NCI-H146 (cell line): ENCODE data around the gene INTS12.
"Not testable (repeated sequence)": the region's sequence is repeated elsewhere in the genome, so short reads cannot be mapped to it uniquely, and the experiment has no call there.

ENCODE experiments used
- DNase-seq: peaks from one replicate; lab custom pipeline; 2025; lab: John Stamatoyannopoulos, UW

Gene INTS12

GRCh38 chr4:105708181-105709080 is at the start of gene INTS12, which contains the start of gene GSTCD:
INTS12 (minus strand) TSS chr4:105708689; CDS start chr4:105700005, 8,684 bp downstream.
GSTCD (plus strand) TSS chr4:105708784; CDS start chr4:105717614, 8,830 bp downstream.
- DNase-seq = peak; percentile 72

- DNase-seq = no peak
Measured at GRCh38 chr4:105755375-105755774, 46.9 kb upstream of the INTS12 start.

- no peak for DNase-seq
Measured at GRCh38 chr4:105753361-105753760, 44.9 kb upstream of the INTS12 start.

- DNase-seq = no peak
Measured at GRCh38 chr4:105751718-105752299, 43.3 kb upstream of the INTS12 start.

GRCh38 chr4:105748222-105748621 is 39.7 kb upstream of the INTS12 start:
- DNase-seq = no peak

- DNase-seq = no peak
Measured at GRCh38 chr4:105741548-105741947, 33.1 kb upstream of the INTS12 start.

- DNase-seq = not testable (repeated sequence)
Measured at GRCh38 chr4:105735217-105735616, 26.7 kb upstream of the INTS12 start.

- DNase-seq = not testable (repeated sequence)
Measured at GRCh38 chr4:105729895-105730294, 21.4 kb upstream of the INTS12 start.

- no peak for DNase-seq
Measured at GRCh38 chr4:105725623-105726022, 17.1 kb upstream of the INTS12 start.

- no peak for DNase-seq
Measured at GRCh38 chr4:105719204-105719603, 10.7 kb upstream of the INTS12 start.

GRCh38 chr4:105715692-105716278 is 7.3 kb upstream of the INTS12 start:
- peak; percentile 1 for DNase-seq

- no peak for DNase-seq
Measured at GRCh38 chr4:105714932-105715331, 6.4 kb upstream of the INTS12 start.

- no peak for DNase-seq
Measured at GRCh38 chr4:105714071-105714521, 5.6 kb upstream of the INTS12 start.

- no peak for DNase-seq
Measured at GRCh38 chr4:105712766-105713165, 4.3 kb upstream of the INTS12 start.

- DNase-seq = peak; percentile 20
Measured at GRCh38 chr4:105710678-105711077, 2.2 kb upstream of the INTS12 start.

- DNase-seq = no peak
Measured at GRCh38 chr4:105710012-105710600, 1.6 kb upstream of the INTS12 start.

GRCh38 chr4:105709081-105709450 is 577 bp upstream of the INTS12 start:
- peak; percentile 23 for DNase-seq

GRCh38 chr4:105707782-105708180 is 708 bp downstream of the INTS12 start:
- DNase-seq = no peak

GRCh38 chr4:105698607-105699006 is 9.9 kb downstream of the INTS12 start:
- DNase-seq = no peak

GRCh38 chr4:105695832-105696231 is 12.7 kb downstream of the INTS12 start:
- not testable (repeated sequence) for DNase-seq

GRCh38 chr4:105694812-105695211 is 13.7 kb downstream of the INTS12 start:
- not testable (repeated sequence) for DNase-seq

- no peak for DNase-seq
Measured at GRCh38 chr4:105686571-105686970, 21.9 kb downstream of the INTS12 start.
